Measurements from ENCODE around the gene TRAPPC8.

TRAPPC8 gene

DNA sequence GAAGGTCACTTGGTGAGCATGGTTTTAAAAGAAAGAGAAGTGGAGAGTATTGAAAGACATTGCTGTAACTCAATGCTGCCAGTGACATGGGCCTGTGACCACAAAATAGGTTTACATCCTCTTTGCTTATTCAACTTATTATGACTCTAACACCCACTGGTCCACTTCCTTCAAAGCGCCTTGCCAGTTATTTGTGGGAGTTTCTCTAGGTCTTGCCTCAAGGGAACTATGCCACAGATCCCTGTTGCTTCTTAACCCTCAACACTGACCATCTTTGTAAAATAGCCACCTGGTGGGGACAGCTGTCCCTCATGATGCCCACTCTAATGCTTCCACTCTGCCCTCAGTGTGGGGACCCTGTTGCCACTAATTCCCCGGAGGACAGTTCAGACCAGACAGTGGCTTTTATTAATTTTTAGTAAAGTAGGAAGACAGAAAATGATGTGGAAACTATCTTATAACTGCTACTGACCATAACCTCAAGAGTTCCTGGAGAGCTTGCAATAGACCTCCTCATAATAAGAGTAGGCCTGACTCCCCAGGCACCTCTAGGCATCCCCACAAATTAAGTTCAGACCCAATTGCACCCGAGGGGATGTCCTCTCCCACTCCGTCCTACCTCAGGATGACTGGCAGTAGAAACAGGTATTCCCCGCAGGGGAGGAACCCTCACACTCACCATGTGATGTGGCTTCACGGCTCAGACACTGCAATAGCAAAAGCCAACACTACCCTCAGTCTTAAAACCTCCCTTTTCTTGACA lies 150.9 kb downstream of the TRAPPC8 start:
- no peak for DNase-seq (ENCODE audit: low read depth)

DNA sequence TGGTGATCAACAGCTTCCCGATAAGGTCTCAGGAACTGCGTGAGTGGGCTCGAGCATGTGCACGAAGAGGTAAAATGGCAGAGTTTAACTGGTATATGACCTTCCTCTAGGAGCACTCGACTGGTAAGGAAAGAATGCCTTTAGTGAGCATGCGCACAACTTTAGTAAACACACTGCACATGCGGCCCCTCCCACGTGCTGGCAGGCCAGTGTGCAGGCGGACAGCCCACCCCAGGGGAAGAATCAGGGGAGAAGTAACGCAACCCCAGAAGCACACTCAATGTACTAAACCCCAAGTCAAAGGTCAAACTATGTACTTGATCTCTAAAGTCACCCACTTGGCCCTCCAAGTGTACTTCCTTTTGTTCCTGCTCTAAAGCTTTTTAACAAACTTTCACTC lies 153.5 kb downstream of the TRAPPC8 start:
- DNase-seq (ENCODE audit: low read depth), result no peak

DNA sequence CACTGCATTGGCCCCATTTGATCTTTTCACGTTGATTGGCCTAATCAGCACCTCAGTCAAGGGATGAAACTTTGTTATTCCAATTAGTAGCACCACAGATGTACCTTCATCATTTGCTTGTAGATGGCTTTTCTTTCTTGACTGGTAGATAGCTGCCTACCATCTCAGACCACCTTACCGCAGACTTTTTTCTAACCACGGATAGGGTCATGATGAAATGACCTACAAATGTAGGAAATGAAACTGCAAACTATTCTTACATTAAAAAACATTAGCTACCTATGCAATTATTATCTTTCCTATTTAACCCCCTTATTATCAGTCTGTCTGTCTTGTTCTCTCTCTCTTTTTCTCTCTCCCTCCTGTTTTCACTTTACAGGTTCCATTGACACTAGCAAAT lies 159.9 kb downstream of the TRAPPC8 start:
- no peak for DNase-seq (ENCODE audit: low read depth)

Data from T follicular helper cell (primary cell).